NK-92 treated with Interleukin-12 subunit alpha and Interleukin-12 subunit beta, amount 100 ng/mL, for 24 hours (cell line): ENCODE results near the gene GPR148.

Experiments
- DNase-seq: peaks from one replicate; lab custom pipeline; 2025; lab: John Stamatoyannopoulos, UW

GPR148 gene

GRCh38 chr2:130749641-130750040 is 20.8 kb downstream of the GPR148 start:
- no peak for DNase-seq

DNA sequence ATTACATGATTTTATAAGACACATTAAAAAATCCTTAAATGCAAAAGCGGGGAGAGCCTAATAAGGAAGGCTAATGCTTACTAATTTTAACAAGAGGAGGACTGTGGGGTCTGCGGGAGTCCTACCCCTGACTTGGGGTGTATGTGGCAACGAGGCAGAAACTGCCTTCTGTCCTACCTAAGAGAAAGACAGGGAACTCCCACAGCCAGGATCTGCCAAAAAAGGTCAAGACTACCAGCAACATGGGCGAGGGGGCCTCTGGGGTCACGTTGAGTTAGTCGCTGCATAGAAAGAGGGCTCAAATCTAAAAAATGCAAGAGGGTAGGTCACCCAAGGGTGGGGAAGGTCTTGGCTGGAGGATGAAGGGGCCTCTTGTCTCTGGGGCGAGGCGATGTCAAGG is 25.9 kb downstream of the GPR148 start:
- DNase-seq, result no peak

DNA sequence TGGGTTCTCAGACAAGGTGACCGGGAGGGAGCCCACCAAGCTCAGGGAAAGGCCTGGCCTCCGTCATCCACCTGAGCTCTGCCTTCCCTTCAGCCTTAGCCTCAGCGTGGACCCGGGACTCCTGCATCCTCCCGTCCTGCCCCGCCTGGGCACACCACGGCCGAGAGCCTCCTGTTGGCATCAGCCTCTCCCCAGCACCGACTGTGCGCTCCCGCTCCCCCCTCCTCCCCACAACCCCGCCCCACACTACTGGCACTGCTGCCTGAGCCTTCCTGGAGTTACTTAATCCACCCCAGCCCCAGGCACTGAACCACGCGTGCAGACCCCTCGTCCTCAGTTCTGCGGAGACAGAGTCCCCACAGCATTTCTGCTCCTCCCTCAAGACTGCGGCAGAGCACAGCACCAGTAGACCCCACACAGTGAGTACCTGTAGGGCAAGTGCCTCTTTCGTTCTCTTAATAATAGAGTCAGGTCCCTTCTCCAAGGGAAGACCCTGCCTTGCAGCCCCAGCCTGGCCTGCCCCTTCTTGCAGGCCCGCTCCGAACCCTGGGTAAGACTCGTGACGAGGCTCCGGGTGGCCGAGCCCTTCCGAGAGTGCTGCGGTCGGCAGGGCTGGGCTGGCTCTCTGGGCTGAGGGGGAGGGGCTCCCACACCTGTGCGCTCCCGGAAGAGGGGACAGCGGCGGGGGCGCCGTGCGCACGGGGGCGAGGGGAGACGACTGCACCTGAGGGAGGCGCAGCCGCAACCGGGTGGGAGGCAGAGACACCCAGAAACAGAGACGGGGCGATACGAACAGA is 26.6 kb downstream of the GPR148 start, which contains the start of gene AMER3:
Gene AMER3 (plus strand): TSS at position 285 of the 797 bp plus-strand sequence. CDS start 6,533 bp downstream, outside the sequence.
- DNase-seq, result no peak

- no peak for DNase-seq
Observed at GRCh38 chr2:130756053-130756873, 27.4 kb downstream of the GPR148 start.

DNA sequence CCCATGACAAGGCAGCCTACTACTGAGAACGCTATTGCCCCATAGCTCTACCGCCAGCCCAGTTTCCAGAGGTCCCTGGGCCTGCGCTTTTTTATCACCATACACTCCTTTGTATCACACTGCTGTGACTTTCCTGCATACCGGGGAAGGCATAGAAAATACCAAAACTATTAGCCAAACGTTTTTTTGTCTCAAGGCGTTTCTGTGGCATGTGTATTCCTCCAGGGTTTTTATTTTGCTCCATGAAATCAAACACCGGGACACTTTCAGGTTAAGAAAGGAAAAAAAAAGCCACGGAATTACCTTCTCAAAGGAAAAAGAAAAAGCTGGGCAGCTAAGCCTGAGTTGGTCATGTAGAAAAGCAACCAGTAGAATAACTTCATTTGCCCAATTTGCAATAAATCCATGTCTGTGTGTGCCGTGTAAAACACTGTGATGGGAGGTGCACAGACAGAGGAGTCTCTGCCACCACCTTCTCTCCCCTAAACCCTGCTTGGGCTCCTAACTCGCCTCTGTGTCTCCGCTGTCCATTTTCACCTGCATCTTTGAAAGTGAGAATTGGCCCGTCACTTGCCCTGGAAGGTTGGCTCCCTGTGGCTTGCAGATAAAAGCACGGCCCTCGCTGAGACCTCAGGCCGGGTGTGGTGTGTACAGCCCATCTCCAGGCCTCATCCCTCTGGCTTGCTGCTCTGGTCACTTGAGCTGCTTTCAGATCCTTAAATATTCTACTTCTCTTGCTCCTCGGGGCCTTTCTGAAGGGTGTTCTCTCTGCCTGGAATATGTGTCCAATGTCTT is 28.2 kb downstream of the GPR148 start:
- no peak for DNase-seq

GRCh38 chr2:130759906-130760753 is 31.3 kb downstream of the GPR148 start:
- DNase-seq, result no peak

DNA sequence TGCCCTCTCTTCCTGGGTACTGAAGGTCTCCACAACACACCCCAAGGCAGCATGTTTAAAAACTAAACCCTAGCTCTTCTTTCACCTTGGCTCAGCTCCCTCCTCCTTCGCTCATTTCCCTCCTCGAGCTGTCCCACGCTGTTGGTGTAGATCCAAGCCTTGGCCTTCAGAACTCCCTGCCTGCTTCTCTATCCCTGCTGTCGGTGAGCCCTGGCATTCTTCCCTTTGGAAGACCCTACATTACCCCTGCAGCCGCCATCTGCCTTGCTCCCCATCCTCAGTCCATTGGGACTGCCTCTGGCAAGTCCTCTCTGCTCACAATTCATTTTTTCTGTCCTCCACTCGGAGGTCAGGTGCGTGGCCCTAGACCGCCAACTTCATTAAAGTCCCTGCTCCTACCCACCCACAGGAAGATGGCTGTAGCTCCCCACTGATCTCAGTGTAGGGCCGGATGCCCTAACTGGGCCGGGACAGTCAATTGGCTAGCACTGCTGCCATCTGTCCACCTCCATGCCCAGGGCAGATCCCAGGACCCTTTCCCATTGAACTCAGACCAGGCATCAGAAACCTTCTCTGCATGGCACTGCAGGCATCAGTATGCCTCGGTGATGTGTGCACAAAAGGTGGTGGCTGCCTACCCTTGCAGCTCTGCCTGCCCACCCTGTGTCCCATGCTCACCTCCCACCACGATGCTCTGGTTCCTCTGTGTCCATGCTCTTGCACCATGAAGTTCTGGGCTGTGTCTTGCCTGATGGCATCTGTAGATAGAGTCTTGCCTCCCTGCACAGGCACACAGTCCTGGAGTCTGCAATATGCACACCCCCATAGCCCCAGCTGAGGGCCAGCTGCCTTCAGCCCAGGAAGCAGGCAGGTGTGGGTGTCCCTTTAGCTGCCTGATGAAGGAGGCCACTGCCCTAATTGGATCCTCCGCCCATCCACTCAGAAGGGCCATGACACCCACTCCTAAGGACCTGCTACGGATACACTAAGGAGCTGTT is 32.2 kb downstream of the GPR148 start:
- no peak for DNase-seq

GRCh38 chr2:130762031-130762909 is 33.4 kb downstream of the GPR148 start:
- DNase-seq, result no peak

DNA sequence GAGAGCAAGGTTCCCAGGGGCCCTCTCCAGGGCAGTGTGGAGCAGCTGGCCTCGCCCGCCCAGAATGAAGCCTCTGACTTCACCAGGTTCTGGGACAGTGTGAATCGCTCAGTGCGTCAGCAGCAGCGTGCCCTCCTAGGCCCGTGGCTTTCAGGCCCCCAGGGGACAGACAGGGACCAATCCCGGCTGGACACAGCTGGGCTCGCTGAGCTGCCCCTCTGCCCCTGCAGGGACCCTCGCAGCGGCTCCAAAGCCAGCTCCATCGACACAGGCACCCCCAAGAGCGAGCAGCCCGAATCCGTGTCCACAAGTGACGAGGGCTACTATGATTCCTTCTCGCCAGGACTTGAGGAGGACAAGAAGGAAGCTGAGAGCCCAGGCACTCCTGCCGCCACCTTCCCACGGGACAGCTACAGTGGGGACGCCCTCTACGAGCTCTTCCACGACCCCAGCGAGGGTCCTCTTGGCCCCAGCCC is 34.1 kb downstream of the GPR148 start:
- DNase-seq, result no peak

DNA sequence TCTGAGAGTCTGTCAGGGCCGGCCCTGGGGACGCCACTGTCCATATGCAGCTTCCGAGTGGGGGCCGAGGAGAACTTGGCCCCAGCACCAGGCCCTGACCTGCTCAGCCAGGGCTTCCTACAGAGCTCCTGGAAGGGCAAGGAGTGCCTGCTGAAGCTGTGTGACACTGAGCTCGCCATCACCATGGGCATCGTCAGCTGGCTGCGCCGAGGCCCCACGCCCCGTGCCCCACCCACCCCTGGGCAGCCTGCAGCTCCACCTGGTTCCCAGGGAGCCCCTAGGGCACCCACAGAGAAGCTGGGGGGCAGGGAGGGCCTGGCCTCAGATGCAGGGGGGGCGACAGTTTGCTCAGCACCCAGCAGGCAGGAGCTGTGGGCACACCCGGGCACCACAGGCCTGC is 34.5 kb downstream of the GPR148 start:
- no peak for DNase-seq

DNA sequence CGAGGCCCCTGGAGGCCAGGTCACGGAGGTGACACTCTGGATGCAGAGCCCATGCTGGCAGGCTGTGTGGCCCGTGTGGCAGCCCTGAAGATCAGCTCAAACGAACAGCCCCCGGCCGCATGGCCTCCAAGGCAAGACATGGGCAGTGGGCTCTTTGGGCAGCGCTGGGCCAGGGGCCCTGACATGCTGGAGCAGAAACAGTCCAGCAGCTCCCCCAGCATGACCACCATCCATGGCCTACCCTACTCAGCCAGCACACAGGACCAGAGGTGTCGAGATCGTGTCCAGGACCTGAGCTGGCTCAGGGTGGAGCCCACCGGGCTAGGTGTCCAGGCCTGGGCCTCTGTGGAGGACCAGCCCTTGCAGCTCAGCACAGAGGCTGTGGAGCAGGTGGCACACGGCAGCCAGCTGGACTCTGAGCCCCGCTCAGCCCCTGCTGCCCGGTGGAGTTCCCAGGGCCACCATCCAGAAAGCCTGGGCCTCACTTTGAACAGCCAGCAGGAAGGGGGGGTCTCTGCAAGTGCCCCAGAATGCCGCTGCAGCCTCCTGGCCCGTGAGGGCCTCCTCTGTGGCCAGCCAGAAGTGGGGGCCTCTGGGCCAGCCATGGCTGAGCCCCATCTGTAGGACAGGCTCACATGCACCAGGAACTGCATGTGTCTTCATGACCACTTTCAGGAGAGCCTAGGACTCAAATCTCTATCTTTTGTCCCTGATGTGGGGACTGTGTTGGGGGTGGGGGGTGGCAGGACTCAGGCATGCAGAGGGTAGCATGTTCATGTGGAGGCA is 35.4 kb downstream of the GPR148 start:
- DNase-seq, result no peak

DNA sequence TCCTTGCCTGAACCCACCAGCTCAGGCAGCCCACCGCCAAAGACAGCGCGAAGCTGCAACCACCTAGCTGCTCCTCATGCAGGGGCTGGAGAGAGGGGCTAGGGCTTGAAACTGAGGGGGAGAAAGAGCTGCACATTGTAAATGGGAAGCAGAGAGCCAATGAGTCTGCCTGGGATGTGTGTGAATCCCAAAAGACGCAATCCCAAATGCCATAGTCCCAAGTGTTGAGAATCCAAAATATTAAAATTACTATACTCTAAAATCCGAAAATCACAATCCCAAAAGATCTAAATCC is 35.9 kb downstream of the GPR148 start:
- DNase-seq, result no peak

DNA sequence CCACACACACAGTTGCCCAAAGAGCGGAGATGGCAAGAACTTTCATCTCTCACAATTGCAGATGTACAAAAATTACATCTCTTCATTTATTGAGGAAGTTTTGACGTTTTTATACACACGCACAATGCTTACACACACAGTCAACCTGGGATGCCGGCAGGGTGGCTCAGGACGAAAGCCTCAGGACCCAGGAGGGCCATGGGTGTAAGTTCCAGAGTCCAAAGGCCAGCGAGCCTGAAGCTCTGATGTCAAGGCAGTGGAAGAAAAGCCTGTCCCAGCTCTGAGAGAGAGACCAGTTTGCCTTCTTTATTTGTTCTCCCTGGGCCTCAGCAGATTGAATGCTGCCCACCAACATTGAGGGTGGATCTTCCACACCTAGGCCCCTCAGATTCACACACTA is 36.6 kb downstream of the GPR148 start:
- DNase-seq, result no peak

GRCh38 chr2:130766037-130766436 is 37.2 kb downstream of the GPR148 start:
- no peak for DNase-seq

GRCh38 chr2:130766711-130767407 is 38.0 kb downstream of the GPR148 start:
- no peak for DNase-seq

DNA sequence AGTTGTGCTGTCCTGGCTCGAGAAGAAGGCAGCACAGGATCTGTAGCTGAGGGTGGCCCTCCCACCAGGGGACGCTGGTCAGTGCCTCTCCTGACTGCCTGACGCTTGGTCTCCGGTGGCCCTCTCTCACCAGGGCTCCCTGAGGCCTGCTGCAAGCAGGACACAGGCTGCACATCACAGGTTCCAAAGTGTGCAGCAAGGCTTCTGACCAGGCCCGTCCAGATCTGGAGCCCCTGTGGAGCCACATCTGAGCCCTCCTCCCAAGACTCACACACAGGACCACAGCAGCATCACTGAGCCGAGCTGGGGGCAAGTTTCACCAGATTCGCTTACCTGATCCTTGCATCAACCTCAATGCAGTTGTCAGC is 38.5 kb downstream of the GPR148 start:
- DNase-seq, result no peak

DNA sequence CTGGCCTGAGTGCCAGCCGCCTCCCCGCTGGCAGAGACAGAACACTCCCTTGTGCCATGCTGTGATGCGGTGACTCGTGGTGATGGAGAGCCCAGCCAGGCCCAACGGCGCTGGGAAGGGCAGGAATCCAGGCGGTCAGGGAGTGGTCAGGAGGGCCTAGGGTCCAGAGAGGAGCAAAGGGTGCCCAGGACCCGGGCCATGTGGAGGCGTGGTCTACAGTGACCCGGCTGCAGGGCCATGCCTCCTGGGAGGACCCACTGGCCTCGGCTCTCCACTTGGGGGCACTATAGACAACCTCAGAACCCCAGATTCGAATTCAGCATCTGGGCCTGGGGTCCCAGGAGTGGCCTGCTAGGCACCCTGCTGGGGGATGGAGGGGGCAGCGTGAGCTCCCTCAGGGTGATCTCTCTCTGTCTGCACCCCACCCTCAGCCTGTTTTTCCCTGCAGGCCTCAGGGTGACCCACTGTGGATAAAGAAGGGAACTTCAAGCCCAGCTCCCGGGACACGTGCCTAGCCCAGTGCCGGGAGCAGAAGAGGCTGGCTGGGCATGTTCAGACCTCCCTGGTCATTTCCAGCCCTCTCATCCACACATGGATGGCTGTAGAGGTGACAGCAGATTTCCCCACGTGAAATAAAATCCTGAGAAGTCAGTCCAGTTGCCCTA is 39.5 kb downstream of the GPR148 start:
- no peak for DNase-seq
